GM04503 (cell line): ENCODE measurements around the gene SPRR1A.
A peak's percentile ranks its signal among the peaks of the same experiment; 100 is the strongest.

ENCODE experiments used
- DNase-seq: peaks from one replicate; pipeline ENCODE4 v3.0.0-alpha.2; 2012; ENCODE audit warnings: low read depth

Gene SPRR1A

GRCh38 chr1:153030895-153031294, 47.0 kb downstream of the SPRR1A start, which contains the start of gene SPRR1B:
SPRR1B (plus strand) TSS chr1:153031203; CDS start chr1:153032346, 1,143 bp downstream.
- no peak for DNase-seq

GRCh38 chr1:153032073-153032472, 48.2 kb downstream of the SPRR1A start:
- DNase-seq: no peak

- DNase-seq: peak; percentile 9
Observed at GRCh38 chr1:153032677-153033308, 48.9 kb downstream of the SPRR1A start.

- DNase-seq: no peak
Observed at GRCh38 chr1:153035211-153035610, 51.3 kb downstream of the SPRR1A start.
